PC-3 (cell line): Measurements from ENCODE around the gene BID. TPM values are rescaled to one million over a fixed set of nuclear protein-coding genes. Genes with fewer than 3 reads are reported as not detected.
"Not testable (repeated sequence)": the region's sequence is repeated elsewhere in the genome, so short reads cannot be mapped to it uniquely, and the experiment has no call there.

Experiments
- ATAC-seq: fragments of 200-7000 bp; cut with Tn5 transposase; 2 replicates; pipeline ENCODE4 v1.9.1; 2020; ENCODE audit warnings: mild to moderate bottlenecking, moderate library complexity
- BruUV-seq: library from RNA; stranded (reverse); fragments of 400-500 nt; replicated peaks from 2 replicates; lab custom pipeline; 2021; lab: Mats Ljungman, UMichigan
- CTCF ChIA-PET: fragments of 300-600 bp; sonication (Branson Sonifier 250); formaldehyde crosslinking; loops from one replicate; lab custom pipeline; 2022; ENCODE audit warnings: antibody characterized with exemption; lab: Charles Lee
- POLR2A ChIA-PET: fragments of 300-600 bp; sonication (Branson Sonifier 250); formaldehyde crosslinking; loops from one replicate; lab custom pipeline; 2022; ENCODE audit warnings: antibody characterized with exemption; ENCODE audit not compliant: unreplicated experiment; lab: Charles Lee
- DNase-seq: peaks from one replicate; pipeline ENCODE4 v3.0.0-alpha.2; 2015
- H2AFZ ChIP-seq: fragments of 300-600 bp; sonication (generic); 2 replicates; pipeline ENCODE4 v1.6.0; 2016; ENCODE audit warnings: antibody characterized with exemption, low read length
- H3F3A ChIP-seq: fragments of 300-600 bp; sonication (generic); one replicate; pipeline ENCODE4 v1.6.0; 2017; ENCODE audit warnings: antibody characterized with exemption, low read length, control low read depth, mild to moderate bottlenecking; ENCODE audit not compliant: unreplicated experiment
- H3K27ac ChIP-seq: fragments of 300-600 bp; sonication (generic); 2 replicates; pipeline ENCODE4 v1.5.1; 2016; ENCODE audit warnings: mild to moderate bottlenecking, low read length
- H3K27me3 ChIP-seq: fragments of 300-600 bp; sonication (generic); 2 replicates; pipeline ENCODE4 v1.6.1; 2016; ENCODE audit warnings: low read length, mixed read lengths
- H3K36me3 ChIP-seq: fragments of 300-600 bp; sonication (generic); 2 replicates; pipeline ENCODE4 v1.6.1; 2016; ENCODE audit warnings: low read depth, mixed run types, low read length, mixed read lengths
- H3K4me1 ChIP-seq: fragments of 300-600 bp; sonication (generic); 2 replicates; pipeline ENCODE4 v1.5.1; 2016; ENCODE audit warnings: low read length; ENCODE audit not compliant: insufficient read depth
- H3K4me2 ChIP-seq: fragments of 300-600 bp; sonication (generic); 2 replicates; pipeline ENCODE4 v1.6.0; 2016; ENCODE audit warnings: low read length
- H3K4me3 ChIP-seq: fragments of 300-600 bp; sonication (generic); 2 replicates; pipeline ENCODE4 v1.5.1; 2016; ENCODE audit warnings: mild to moderate bottlenecking, low read length, mixed read lengths
- H3K79me2 ChIP-seq: fragments of 300-600 bp; sonication (generic); 2 replicates; pipeline ENCODE4 v1.6.1; 2017; ENCODE audit warnings: low read length, mixed read lengths
- H3K9ac ChIP-seq: fragments of 300-600 bp; sonication (generic); 2 replicates; pipeline ENCODE4 v1.6.0; 2016; ENCODE audit warnings: mild to moderate bottlenecking, low read length
- H3K9me2 ChIP-seq: fragments of 300-600 bp; sonication (generic); replicated peaks from 2 replicates; pipeline ENCODE4 v1.6.1; 2016; ENCODE audit warnings: mixed run types, low read length, mixed read lengths
- H3K9me3 ChIP-seq: fragments of 300-600 bp; sonication (generic); 2 replicates; pipeline ENCODE4 v1.6.1; 2016; ENCODE audit warnings: low read length, mixed read lengths
- H4K20me1 ChIP-seq: fragments of 300-600 bp; sonication (generic); 2 replicates; pipeline ENCODE4 v1.6.1; 2016; ENCODE audit warnings: low read length, mixed read lengths
- CTCF ChIP-seq: fragments of 300-600 bp; sonication (generic); conservative IDR thresholded peaks from 2 replicates; pipeline ENCODE4 v1.5.1; 2017; ENCODE audit warnings: antibody characterized with exemption, low read depth, mild to moderate bottlenecking, low read length
- EZH2 ChIP-seq: fragments of 300-600 bp; sonication (generic); IDR thresholded peaks from one replicate; pipeline ENCODE4 v1.6.1; 2017; ENCODE audit warnings: antibody characterized with exemption, mild to moderate bottlenecking, low read length; ENCODE audit not compliant: unreplicated experiment
- EZH2phosphoT487 ChIP-seq: fragments of 300-600 bp; sonication (generic); IDR thresholded peaks from 2 replicates; pipeline ENCODE4 v1.6.1; 2018; ENCODE audit warnings: mild to moderate bottlenecking, antibody characterized with exemption, low read length, borderline replicate concordance
- intact Hi-C: fragments of 100-400 bp; cut with micrococcal nuclease; formaldehyde crosslinking; loops from 2 replicates; pipeline ENCODE4 v1.9.0; 2023
- total RNA-seq: library from RNA; depleted of rRNA; stranded (reverse); fragments of >200 nt; gene quantifications from 2 replicates; pipeline ENCODE4 v1.2.3, GENCODE V29; 2014

Gene BID
- total RNA-seq, 1 experiment from 2014 or later = 123 TPM

DNA sequence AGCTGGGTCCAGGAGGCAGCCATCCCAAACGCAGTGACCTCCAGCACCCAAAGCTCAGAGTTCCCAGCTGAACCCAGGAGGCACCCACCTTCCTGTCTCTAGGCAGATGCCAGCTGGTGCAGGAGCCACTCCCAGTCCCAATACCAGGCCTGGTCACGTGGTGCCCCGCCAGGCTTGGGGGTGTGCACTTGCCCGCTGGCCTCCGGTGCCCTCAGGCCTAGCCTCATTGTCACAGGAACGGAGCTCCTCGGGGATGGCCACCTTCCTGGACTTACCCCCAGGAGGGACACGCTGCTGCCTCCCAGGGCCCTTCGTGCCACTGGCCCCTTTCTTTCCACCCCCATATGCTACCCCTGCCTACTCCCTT is 4.6 kb downstream of the BID start:
- DNase-seq = no peak
- H3K27me3 ChIP-seq = no peaks in the 10 kb centered on the region
- H3K9me2 ChIP-seq = no peaks in the 10 kb centered on the region
- H3K79me2 ChIP-seq = peaks cover 63% of the 10 kb centered on the region
- ChIA-PET CTCF (no interaction called here), POLR2A (no interaction called here)
- H3K4me1 ChIP-seq = peaks cover 19% of the 10 kb centered on the region
- no peaks in the 10 kb centered on the region for H3K9me3 ChIP-seq
- TF ChIP-seq EZH2phosphoT487 = no peak
- TF ChIP-seq CTCF = no peak
- TF ChIP-seq EZH2 = no peak
- no TSS peak for BruUV-seq
- H3K27ac ChIP-seq = no peak overlapping the region
- H2AFZ ChIP-seq = no peak overlapping the region
- intact Hi-C loops = no loop called here
- no peak overlapping the region for H3K9ac ChIP-seq
- ATAC-seq = no peak
- 0 out of 2 replicates have a peak, but pooled peaks cover 4% of the 10 kb centered on the region for H4K20me1 ChIP-seq
- H3F3A ChIP-seq = no peaks in the 10 kb centered on the region
- H3K4me3 ChIP-seq = no peak overlapping the region
- no peaks in the 10 kb centered on the region for H3K36me3 ChIP-seq
- H3K4me2 ChIP-seq = no peak overlapping the region

- Histone ChIP-seq H3K27ac (no peak overlapping the region), H3K9me3 (no peaks in the 10 kb centered on the region), H3K9me2 (no peaks in the 10 kb centered on the region), H3F3A (no peaks in the 10 kb centered on the region), H3K4me1 (peaks cover 19% of the 10 kb centered on the region), H3K9ac (no peak overlapping the region), H3K4me2 (no peak overlapping the region), H3K27me3 (no peaks in the 10 kb centered on the region), H3K36me3 (no peaks in the 10 kb centered on the region), H3K79me2 (peaks cover 63% of the 10 kb centered on the region), H2AFZ (no peak overlapping the region), H4K20me1 (0 out of 2 replicates have a peak, but pooled peaks cover 4% of the 10 kb centered on the region), H3K4me3 (no peak overlapping the region)
- no peak for DNase-seq
- TF ChIP-seq CTCF (no peak), EZH2phosphoT487 (no peak), EZH2 (no peak)
- CTCF ChIA-PET = no interaction called here
- no peak for ATAC-seq
- intact Hi-C loops = no loop called here
- POLR2A ChIA-PET = no interaction called here
- no TSS peak for BruUV-seq
Measured at GRCh38 chr22:17769013-17769715, 5.1 kb downstream of the BID start.

GRCh38 chr22:17767233-17768065 is 6.8 kb downstream of the BID start:
- Histone ChIP-seq H3K36me3 (no peaks in the 10 kb centered on the region), H3K27ac (no peak overlapping the region), H4K20me1 (0 out of 2 replicates have a peak, but pooled peaks cover 4% of the 10 kb centered on the region), H3K9me2 (no peaks in the 10 kb centered on the region), H3K79me2 (peaks cover 50% of the 10 kb centered on the region), H3K4me1 (peaks cover 7% of the 10 kb centered on the region), H3K9me3 (no peaks in the 10 kb centered on the region), H2AFZ (no peak overlapping the region), H3K4me3 (no peak overlapping the region), H3K9ac (no peak overlapping the region), H3K4me2 (no peak overlapping the region), H3K27me3 (no peaks in the 10 kb centered on the region), H3F3A (no peaks in the 10 kb centered on the region)
- DNase-seq (no peak), ATAC-seq (no peak)
- ChIA-PET POLR2A (no interaction called here), CTCF (no interaction called here)
- intact Hi-C loops = no loop called here
- TF ChIP-seq EZH2 (no peak), EZH2phosphoT487 (no peak), CTCF (no peak)
- no TSS peak for BruUV-seq

- H3F3A ChIP-seq, H3K9me3 ChIP-seq, H3K27ac ChIP-seq, H4K20me1 ChIP-seq, BruUV-seq, H3K4me2 ChIP-seq, H3K4me3 ChIP-seq, H2AFZ ChIP-seq, H3K9ac ChIP-seq, ATAC-seq, intact Hi-C loops, H3K36me3 ChIP-seq, POLR2A ChIA-PET, H3K4me1 ChIP-seq, DNase-seq, H3K27me3 ChIP-seq, H3K9me2 ChIP-seq: not testable (repeated sequence)
- CTCF ChIA-PET = interaction anchor here (1.6 kb wide), 1 partner anchor 22 kb away, joined by 3 read pairs; no protein-coding TSS in a partner anchor
- H3K79me2 ChIP-seq = peaks cover 30% of the 10 kb centered on the region
Measured at GRCh38 chr22:17764852-17765251, 9.4 kb downstream of the BID start.
